Non-pigmented ciliary epithelial cell (primary cell): ENCODE data around the gene FLNA.
"Not testable (repeated sequence)": the region's sequence is repeated elsewhere in the genome, so short reads cannot be mapped to it uniquely, and the experiment has no call there.

Source experiments
- DNase-seq: peaks from one replicate; pipeline ENCODE4 v3.0.0-alpha.2; 2010; ENCODE audit warnings: low read depth

FLNA gene

GRCh38 chrX:154397888-154398667, 23.6 kb upstream of the FLNA start, which contains the start of gene RPL10:
Gene RPL10 (plus strand): TSS chrX:154398377. CDS start chrX:154398520, 143 bp downstream.
- peak; percentile 75 for DNase-seq

GRCh38 chrX:154396973-154397887, 22.8 kb upstream of the FLNA start:
- DNase-seq, result no peak

- not testable (repeated sequence) for DNase-seq
These were observed 21.9 kb upstream of the FLNA start for GRCh38 chrX:154396363-154396762.

GRCh38 chrX:154389812-154390747, 15.6 kb upstream of the FLNA start:
- DNase-seq, result not testable (repeated sequence)

GRCh38 chrX:154388649-154389048, 14.2 kb upstream of the FLNA start:
- DNase-seq, result not testable (repeated sequence)

GRCh38 chrX:154388094-154388493, 13.7 kb upstream of the FLNA start:
- DNase-seq, result not testable (repeated sequence)

- DNase-seq, result no peak
These were observed 10.0 kb upstream of the FLNA start for GRCh38 chrX:154384284-154384892.

- DNase-seq, result no peak
These were observed 9.2 kb upstream of the FLNA start for GRCh38 chrX:154383359-154384283.

- no peak for DNase-seq
These were observed 8.1 kb upstream of the FLNA start for GRCh38 chrX:154382483-154383069.

- DNase-seq, result no peak
These were observed 6.8 kb upstream of the FLNA start for GRCh38 chrX:154381271-154381670.

GRCh38 chrX:154380787-154381186, 6.4 kb upstream of the FLNA start:
- DNase-seq, result no peak

- DNase-seq, result no peak
These were observed 5.7 kb upstream of the FLNA start for GRCh38 chrX:154380153-154380552.

- DNase-seq, result no peak
These were observed 5.1 kb upstream of the FLNA start for GRCh38 chrX:154379569-154379951.

- peak; percentile 84 for DNase-seq
These were observed 4.5 kb upstream of the FLNA start, which contains the start of gene EMD for GRCh38 chrX:154378799-154379568. Gene EMD (plus strand): TSS chrX:154379295. CDS start chrX:154379485, 190 bp downstream.

GRCh38 chrX:154378059-154378798, 3.8 kb upstream of the FLNA start:
- DNase-seq, result no peak

GRCh38 chrX:154376774-154377173, 2.3 kb upstream of the FLNA start:
- no peak for DNase-seq

GRCh38 chrX:154375156-154375504, 696 bp upstream of the FLNA start:
- no peak for DNase-seq
